GM19023 (cell line): ENCODE measurements around the gene PDLIM4.

Experiments
- ATAC-seq: cut with Tn5 transposase; IDR thresholded peaks from one replicate; pipeline ENCODE4 v1.9.1; 2021; ENCODE audit warnings: mild to moderate bottlenecking, moderate library complexity; ENCODE audit not compliant: unreplicated experiment

Gene PDLIM4

GRCh38 chr5:132257131-132258101 is at the start of gene PDLIM4:
TSS of gene PDLIM4 (plus strand) at chr5:132257696. CDS start at chr5:132257735, 39 bp downstream.
- no peak for ATAC-seq

- no peak for ATAC-seq
Observed at GRCh38 chr5:132207778-132208177, 49.7 kb upstream of the PDLIM4 start.

- ATAC-seq: no peak
Observed at GRCh38 chr5:132209131-132209530, 48.4 kb upstream of the PDLIM4 start.

GRCh38 chr5:132209901-132210545 is 47.5 kb upstream of the PDLIM4 start:
- no peak for ATAC-seq

- ATAC-seq: no peak
Observed at GRCh38 chr5:132210944-132211343, 46.6 kb upstream of the PDLIM4 start.

- ATAC-seq: no peak
Observed at GRCh38 chr5:132211787-132212186, 45.7 kb upstream of the PDLIM4 start.

- no peak for ATAC-seq
Observed at GRCh38 chr5:132213666-132214065, 43.8 kb upstream of the PDLIM4 start.

GRCh38 chr5:132214491-132214890 is 43.0 kb upstream of the PDLIM4 start:
- ATAC-seq: no peak

- ATAC-seq: no peak
Observed at GRCh38 chr5:132215329-132215728, 42.2 kb upstream of the PDLIM4 start.

- no peak for ATAC-seq
Observed at GRCh38 chr5:132218321-132218720, 39.2 kb upstream of the PDLIM4 start.

GRCh38 chr5:132219289-132219970 is 38.1 kb upstream of the PDLIM4 start:
- no peak for ATAC-seq

GRCh38 chr5:132219981-132220380 is 37.5 kb upstream of the PDLIM4 start:
- ATAC-seq: no peak

- ATAC-seq: no peak
Observed at GRCh38 chr5:132220491-132220890, 37.0 kb upstream of the PDLIM4 start.

- ATAC-seq: peak; percentile 6
Observed at GRCh38 chr5:132221781-132222648, 35.5 kb upstream of the PDLIM4 start.

- ATAC-seq: peak; percentile 55
Observed at GRCh38 chr5:132222649-132223038, 34.9 kb upstream of the PDLIM4 start.

- no peak for ATAC-seq
Observed at GRCh38 chr5:132223861-132224260, 33.6 kb upstream of the PDLIM4 start.

GRCh38 chr5:132224716-132225115 is 32.8 kb upstream of the PDLIM4 start:
- ATAC-seq: no peak

- no peak for ATAC-seq
Observed at GRCh38 chr5:132225165-132226032, 32.1 kb upstream of the PDLIM4 start.

- ATAC-seq: no peak
Observed at GRCh38 chr5:132226516-132227234, 30.8 kb upstream of the PDLIM4 start.
